Small intestine (tissue), 7 donors: Measurements from ENCODE around the gene CPA5. TPM values are rescaled to one million over a fixed set of nuclear protein-coding genes. Genes with fewer than 3 reads are reported as not detected.
A peak's percentile ranks its signal among the peaks of the same experiment; 100 is the strongest.

Experiments
- DNase-seq, 2 donors: peaks; one replicate each; pipeline versions ENCODE4 v3.0.0 to v3.0.0-alpha.2; 2013
- FAIRE-seq: peaks from 2 replicates; lab custom pipeline; 2012; peaks lifted over from hg19 to GRCh38; lab: Jason Lieb, UNC
- H3K27ac ChIP-seq, 3 donors: one replicate each; pipeline ENCODE4 v1.5.1; 2013; ENCODE audit warnings: low read length in 2 of 3, mild to moderate bottlenecking in 2 of 3, control low read depth in 1 of 3, inconsistent platforms in 1 of 3, low read depth in 1 of 3, moderate library complexity in 1 of 3
- H3K27me3 ChIP-seq, 3 donors: one replicate each; pipeline ENCODE4 v1.6.1; 2013; ENCODE audit warnings: low read length in 3 of 3, inconsistent platforms in 1 of 3; ENCODE audit not compliant: control insufficient read depth in 3 of 3, insufficient read depth in 3 of 3
- H3K36me3 ChIP-seq, 3 donors: one replicate each; pipeline ENCODE4 v1.6.1; 2013; ENCODE audit warnings: low read length in 3 of 3, inconsistent platforms in 1 of 3, low read depth in 1 of 3, mild to moderate bottlenecking in 1 of 3, moderate library complexity in 1 of 3; ENCODE audit not compliant: control insufficient read depth in 3 of 3, insufficient read depth in 2 of 3
- H3K4me1 ChIP-seq, 3 donors: one replicate each; pipeline ENCODE4 v1.6.1; 2013; ENCODE audit warnings: low read length in 2 of 3, inconsistent platforms in 1 of 3, low read depth in 1 of 3, mild to moderate bottlenecking in 1 of 3, moderate library complexity in 1 of 3; ENCODE audit not compliant: control insufficient read depth in 3 of 3, insufficient read depth in 2 of 3
- H3K4me3 ChIP-seq, 3 donors: one replicate each; pipeline ENCODE4 v1.5.1; 2013; ENCODE audit warnings: low read length in 3 of 3, control low read depth in 1 of 3, inconsistent platforms in 1 of 3, low read depth in 1 of 3, mild to moderate bottlenecking in 1 of 3, moderate library complexity in 1 of 3
- H3K9me3 ChIP-seq, 2 donors: one replicate each; pipeline ENCODE4 v1.6.1; 2013; ENCODE audit warnings: low read depth in 1 of 2, low read length in 1 of 2; ENCODE audit not compliant: control insufficient read depth in 2 of 2, insufficient read depth in 1 of 2
- WGBS, 3 donors: extraction: QIAGEN DNeasy Blood & Tissue Kit; methylation state at CpG; one replicate each; pipeline ENCODE4 v1.1.7; 2013; 5-methylcytosine and 5-hydroxymethylcytosine counted together
- polyA plus RNA-seq, 4 donors: library from polyadenylated mRNA; stranded (reverse) in 3 of 4; unstranded in 1 of 4; fragments of 200-250 nt in 3 of 4; fragments of 120-200 nt in 1 of 4; gene quantifications; one replicate each; pipeline versions ENCODE4 v1.2.1 to v1.2.3, GENCODE V29; 2013
- donor health status: healthy with polysubstance abuse.
- donor health status: control.
- donor health status: control.
- donor health status: Bipolar disorder and iron deficiency.
- donor health status: healthy.

The CPA5 gene
- polyA plus RNA-seq, 4 donors, result 0.04 to 0.68 TPM; not detected in 2

- 92 to 98% (median 93%) methylated on average over 3 of the region's 3 CpGs for WGBS, 3 donors
Observed at GRCh38 chr7:130338233-130338632, 6.4 kb upstream of the CPA5 start.

GRCh38 chr7:130341882-130342281 lies 2.7 kb upstream of the CPA5 start:
- Histone ChIP-seq H3K27ac (no peak overlapping the region), H3K4me3 (no peak overlapping the region), H3K4me1 (no peaks in the 10 kb centered on the region), H3K9me3 (peaks cover 0 to 4% of the 10 kb centered on the region in 2 donors), H3K27me3 (no peaks in the 10 kb centered on the region), H3K36me3 (no peaks in the 10 kb centered on the region)
- FAIRE-seq (no peak), DNase-seq (no peak)
- WGBS, 3 donors, result 92 to 95% (median 94%) methylated on average over 4 of the region's 4 CpGs

More at GRCh38 chr7:130338233-130338632, 6.4 kb upstream of the CPA5 start:
- H3K27me3 ChIP-seq, result no peaks in the 10 kb centered on the region
- FAIRE-seq (no peak), DNase-seq (no peak)
- H3K36me3 ChIP-seq, result no peaks in the 10 kb centered on the region
- H3K9me3 ChIP-seq, result peaks cover 0 to 4% of the 10 kb centered on the region in 2 donors
- H3K4me1 ChIP-seq, result no peaks in the 10 kb centered on the region
- H3K4me3 ChIP-seq, result no peak overlapping the region
- no peak overlapping the region for H3K27ac ChIP-seq

GRCh38 chr7:130342701-130343380 lies 1.8 kb upstream of the CPA5 start:
- FAIRE-seq (no peak), DNase-seq (no peak)
- Histone ChIP-seq H3K9me3 (peaks cover 0 to 4% of the 10 kb centered on the region in 2 donors), H3K4me1 (no peaks in the 10 kb centered on the region), H3K36me3 (no peaks in the 10 kb centered on the region), H3K27me3 (no peaks in the 10 kb centered on the region), H3K4me3 (no peak overlapping the region), H3K27ac (no peak overlapping the region)
- WGBS, 3 donors, result 87 to 93% (median 92%) methylated on average over 3 of the region's 3 CpGs

- H3K36me3 ChIP-seq, result no peaks in the 10 kb centered on the region
- no peak for DNase-seq
- H3K27me3 ChIP-seq, result no peaks in the 10 kb centered on the region
- 60 to 83% (median 75%) methylated on average over 8 of the region's 8 CpGs for WGBS, 3 donors
- H3K4me1 ChIP-seq, result no peaks in the 10 kb centered on the region
- FAIRE-seq, result no peak
- no peak overlapping the region for H3K27ac ChIP-seq
- H3K4me3 ChIP-seq, result no peak overlapping the region
- peaks cover 0 to 4% of the 10 kb centered on the region in 2 donors for H3K9me3 ChIP-seq
Observed at GRCh38 chr7:130345136-130345535, 520 bp downstream of the CPA5 start.

GRCh38 chr7:130345725-130346124 lies 1.1 kb downstream of the CPA5 start:
- FAIRE-seq (no peak), DNase-seq (no peak)
- Histone ChIP-seq H3K27me3 (no peaks in the 10 kb centered on the region), H3K4me1 (peaks cover 0 to 3% (median 0%) of the 10 kb centered on the region in 3 donors), H3K27ac (no peak overlapping the region), H3K9me3 (peaks cover 0 to 4% of the 10 kb centered on the region in 2 donors), H3K4me3 (no peak overlapping the region), H3K36me3 (no peaks in the 10 kb centered on the region)
- 88 to 91% (median 88%) methylated on average over 5 of the region's 5 CpGs for WGBS, 3 donors

- Histone ChIP-seq H3K27me3 (no peaks in the 10 kb centered on the region), H3K9me3 (peaks cover 0 to 4% of the 10 kb centered on the region in 2 donors), H3K4me1 (peaks cover 0 to 9% (median 0%) of the 10 kb centered on the region in 3 donors), H3K4me3 (no peak overlapping the region), H3K36me3 (no peaks in the 10 kb centered on the region), H3K27ac (no peak overlapping the region)
- DNase-seq, result no peak
- no peak for FAIRE-seq
- 83 to 86% (median 85%) methylated on average over 10 of the region's 10 CpGs for WGBS, 3 donors
Observed at GRCh38 chr7:130346177-130346905, 1.7 kb downstream of the CPA5 start.

- Histone ChIP-seq H3K4me1 (peaks cover 0 to 15% (median 2%) of the 10 kb centered on the region in 3 donors), H3K9me3 (peaks cover 0 to under 1% of the 10 kb centered on the region in 2 donors), H3K27me3 (peaks cover 0 to 3% (median 0%) of the 10 kb centered on the region in 3 donors), H3K4me3 (no peak overlapping the region), H3K27ac (no peak overlapping the region), H3K36me3 (no peaks in the 10 kb centered on the region)
- DNase-seq (no peak), FAIRE-seq (no peak)
- 84 to 89% (median 85%) methylated on average over 12 of the region's 12 CpGs for WGBS, 3 donors
Observed at GRCh38 chr7:130346941-130347340, 2.3 kb downstream of the CPA5 start.

- whole genome bisulfite sequencing, 3 donors, result 66 to 75% (median 72%) methylated on average over 16 of the region's 16 CpGs
- no peak overlapping the region for H3K4me3 ChIP-seq
- DNase-seq (no peak), FAIRE-seq (no peak)
- no peaks in the 10 kb centered on the region for H3K9me3 ChIP-seq
- H3K27me3 ChIP-seq, result peaks cover 0 to 3% (median 0%) of the 10 kb centered on the region in 3 donors
- no peaks in the 10 kb centered on the region for H3K36me3 ChIP-seq
- peak overlapping the region in 1 of 3 donors; percentile 28 for H3K27ac ChIP-seq
- H3K4me1 ChIP-seq, result peaks cover 0 to 21% (median 2%) of the 10 kb centered on the region in 3 donors
Observed at GRCh38 chr7:130349911-130350782, 5.5 kb downstream of the CPA5 start.
